DMS114 treated with DMSO at 0.1 percent for 48 hours (cell line): ENCODE results near the gene DPF3.

Source experiments
- DNase-seq: peaks from one replicate; lab custom pipeline; 2025; ENCODE audit not compliant: unreplicated experiment; lab: John Stamatoyannopoulos, UW

DPF3 gene

GRCh38 chr14:72721083-72721482 lies 172.8 kb downstream of the DPF3 start:
- DNase-seq, result no peak

GRCh38 chr14:72717220-72717619 lies 176.7 kb downstream of the DPF3 start:
- DNase-seq, result no peak

- no peak for DNase-seq
These were observed 177.4 kb downstream of the DPF3 start for GRCh38 chr14:72716476-72716875.

- no peak for DNase-seq
These were observed 178.1 kb downstream of the DPF3 start for GRCh38 chr14:72715850-72716228.

GRCh38 chr14:72715215-72715849 lies 178.6 kb downstream of the DPF3 start:
- no peak for DNase-seq

- DNase-seq, result no peak
These were observed 179.1 kb downstream of the DPF3 start for GRCh38 chr14:72714871-72715214.

- no peak for DNase-seq
These were observed 179.8 kb downstream of the DPF3 start for GRCh38 chr14:72714094-72714493.

GRCh38 chr14:72711936-72712335 lies 182.0 kb downstream of the DPF3 start:
- no peak for DNase-seq

GRCh38 chr14:72709916-72710611 lies 183.8 kb downstream of the DPF3 start:
- no peak for DNase-seq

GRCh38 chr14:72708708-72709475 lies 185.0 kb downstream of the DPF3 start:
- DNase-seq, result no peak

- DNase-seq, result no peak
These were observed 185.7 kb downstream of the DPF3 start for GRCh38 chr14:72708222-72708621.

- no peak for DNase-seq
These were observed 187.4 kb downstream of the DPF3 start for GRCh38 chr14:72706485-72706884.

- DNase-seq, result no peak
These were observed 189.4 kb downstream of the DPF3 start for GRCh38 chr14:72704502-72704901.

GRCh38 chr14:72701605-72702004 lies 192.3 kb downstream of the DPF3 start:
- no peak for DNase-seq

- no peak for DNase-seq
These were observed 192.7 kb downstream of the DPF3 start for GRCh38 chr14:72701237-72701565.

GRCh38 chr14:72700338-72701236 lies 193.3 kb downstream of the DPF3 start:
- no peak for DNase-seq

- no peak for DNase-seq
These were observed 194.0 kb downstream of the DPF3 start for GRCh38 chr14:72699852-72700257.

- DNase-seq, result no peak
These were observed 194.5 kb downstream of the DPF3 start for GRCh38 chr14:72699443-72699842.

GRCh38 chr14:72692696-72693095 lies 201.2 kb downstream of the DPF3 start:
- DNase-seq, result no peak

GRCh38 chr14:72690324-72690723 lies 203.6 kb downstream of the DPF3 start:
- no peak for DNase-seq

- no peak for DNase-seq
These were observed 204.8 kb downstream of the DPF3 start for GRCh38 chr14:72688990-72689671.
